KG1 (cell line): Measurements from ENCODE around the gene MAPT.

Experiments
- DNase-seq: peaks from one replicate; lab custom pipeline; 2025; lab: John Stamatoyannopoulos, UW

Gene MAPT

GRCh38 chr17:45894022-45894784, at the start of gene MAPT:
TSS of gene MAPT (plus strand) at chr17:45894554. CDS start at chr17:45962338, 67,784 bp downstream.
- DNase-seq = peak; percentile 68

DNA sequence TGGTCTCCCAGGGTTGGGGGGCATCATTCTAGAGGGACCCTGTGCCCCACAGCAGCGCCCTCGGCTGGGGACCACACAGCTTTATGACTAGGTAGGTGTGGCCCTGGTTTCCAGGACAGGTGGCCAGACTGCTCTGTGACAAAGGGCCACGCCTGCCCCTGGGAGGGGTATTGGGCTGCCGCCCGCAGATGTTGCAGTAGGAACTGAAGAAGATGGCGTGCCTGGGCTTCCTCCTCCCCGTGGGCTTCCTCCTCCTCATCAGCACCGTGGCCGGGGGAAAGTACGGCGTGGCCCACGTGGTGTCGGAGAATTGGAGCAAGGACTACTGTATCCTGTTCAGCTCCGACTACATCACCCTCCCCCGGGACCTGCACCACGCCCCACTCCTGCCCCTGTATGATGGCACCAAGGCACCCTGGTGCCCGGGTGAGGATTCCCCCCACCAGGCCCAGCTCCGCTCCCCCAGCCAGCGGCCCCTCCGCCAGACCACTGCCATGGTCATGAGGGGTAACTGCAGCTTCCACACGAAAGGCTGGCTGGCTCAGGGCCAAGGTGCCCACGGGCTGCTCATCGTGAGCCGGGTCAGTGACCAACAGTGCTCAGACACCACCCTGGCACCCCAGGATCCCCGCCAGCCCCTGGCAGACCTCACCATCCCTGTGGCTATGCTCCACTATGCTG, 49.5 kb upstream of the MAPT start, which contains the start of gene SPPL2C:
Gene SPPL2C, plus strand, starts transcription at position 187 of the 681 bp plus-strand sequence. Its CDS starts 26 bp downstream, at position 213.
- no peak for DNase-seq

DNA sequence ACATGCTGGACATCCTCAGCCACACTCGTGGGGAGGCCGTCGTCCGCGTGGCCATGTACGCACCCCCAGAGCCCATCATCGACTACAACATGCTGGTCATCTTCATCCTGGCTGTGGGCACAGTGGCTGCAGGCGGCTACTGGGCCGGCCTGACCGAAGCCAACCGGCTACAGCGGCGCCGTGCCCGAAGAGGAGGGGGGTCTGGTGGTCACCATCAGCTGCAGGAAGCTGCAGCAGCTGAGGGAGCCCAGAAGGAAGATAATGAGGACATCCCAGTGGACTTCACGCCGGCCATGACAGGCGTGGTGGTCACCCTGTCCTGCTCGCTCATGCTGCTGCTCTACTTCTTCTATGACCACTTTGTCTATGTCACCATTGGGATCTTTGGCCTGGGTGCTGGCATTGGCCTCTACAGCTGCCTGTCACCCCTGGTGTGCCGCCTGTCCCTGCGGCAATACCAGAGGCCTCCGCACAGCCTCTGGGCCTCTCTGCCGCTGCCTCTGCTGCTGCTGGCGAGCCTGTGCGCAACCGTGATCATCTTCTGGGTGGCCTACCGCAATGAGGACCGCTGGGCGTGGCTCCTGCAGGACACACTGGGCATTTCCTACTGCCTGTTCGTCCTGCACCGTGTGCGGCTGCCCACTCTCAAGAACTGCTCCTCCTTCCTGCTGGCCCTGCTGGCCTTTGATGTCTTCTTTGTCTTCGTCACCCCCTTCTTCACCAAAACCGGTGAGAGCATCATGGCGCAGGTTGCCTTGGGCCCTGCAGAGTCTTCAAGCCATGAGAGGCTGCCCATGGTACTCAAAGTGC, 48.8 kb upstream of the MAPT start:
- no peak for DNase-seq

GRCh38 chr17:45846223-45846622, 48.1 kb upstream of the MAPT start:
- no peak for DNase-seq

- DNase-seq = no peak
Observed at GRCh38 chr17:45846646-45847045, 47.7 kb upstream of the MAPT start.

DNA sequence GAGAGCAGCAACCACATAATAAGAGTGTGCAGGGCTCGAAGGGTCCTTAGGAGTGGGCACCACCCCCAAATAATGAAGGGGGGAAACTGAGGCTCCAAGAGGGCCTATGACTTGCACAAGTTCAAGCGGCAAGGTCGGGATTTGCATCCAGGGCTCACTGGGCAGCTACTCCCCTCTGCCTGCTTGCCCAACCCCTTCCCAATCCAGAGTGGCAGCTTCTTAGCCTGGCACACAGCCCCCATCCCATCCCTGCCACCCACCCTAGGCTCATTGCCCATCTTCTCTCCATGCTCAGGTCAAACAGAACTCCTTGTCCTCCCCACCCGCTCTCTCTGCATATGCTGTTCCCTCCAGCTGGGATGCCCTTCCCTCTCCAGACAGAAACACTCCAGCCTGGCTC, 47.3 kb upstream of the MAPT start:
- DNase-seq = no peak

DNA sequence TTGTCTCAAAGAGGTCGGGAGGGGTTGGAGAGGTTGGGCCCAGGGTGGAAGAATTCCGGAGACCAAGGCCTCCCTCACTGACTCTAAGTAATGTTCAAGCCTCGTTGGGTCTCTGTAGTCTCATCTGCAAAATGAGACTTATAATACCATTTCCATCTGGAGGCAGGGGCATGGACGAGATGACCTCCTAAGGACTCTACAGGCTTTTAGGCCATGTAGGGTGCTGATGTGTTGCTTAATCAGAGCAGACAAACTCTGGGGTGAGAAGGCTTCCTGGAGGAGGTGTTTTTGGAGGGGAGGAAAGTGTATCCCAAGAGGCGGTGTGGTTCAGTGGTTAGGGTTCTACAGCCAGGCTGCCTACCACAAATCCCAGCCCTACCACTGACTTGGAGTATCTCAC, 46.6 kb upstream of the MAPT start:
- DNase-seq = no peak

- DNase-seq = no peak
Observed at GRCh38 chr17:45848405-45848804, 45.9 kb upstream of the MAPT start.

GRCh38 chr17:45848868-45849535, 45.4 kb upstream of the MAPT start:
- no peak for DNase-seq

DNA sequence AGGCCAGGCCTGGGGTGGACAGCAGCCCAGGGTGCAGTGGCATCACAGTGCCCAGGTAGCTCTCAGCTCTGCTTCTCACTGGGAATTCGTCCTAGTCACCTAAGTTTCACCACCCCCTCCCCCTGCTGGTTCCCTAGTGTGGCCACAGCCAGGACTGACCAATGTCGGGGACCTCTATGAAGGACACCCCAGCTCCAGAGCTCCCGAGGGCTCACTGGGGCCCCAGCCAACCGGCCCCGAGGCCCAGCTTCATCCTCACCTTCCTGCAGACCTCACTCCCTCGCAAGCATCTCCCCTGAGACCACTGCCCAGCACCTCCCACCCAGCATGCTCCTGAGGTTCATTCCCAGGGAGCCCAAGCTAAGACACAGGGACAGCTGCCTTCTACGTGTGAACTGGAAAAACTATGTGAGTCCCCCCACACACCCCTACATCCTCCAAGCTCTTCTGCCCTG, 44.8 kb upstream of the MAPT start:
- no peak for DNase-seq

GRCh38 chr17:45850011-45850410, 44.3 kb upstream of the MAPT start:
- DNase-seq = no peak

DNA sequence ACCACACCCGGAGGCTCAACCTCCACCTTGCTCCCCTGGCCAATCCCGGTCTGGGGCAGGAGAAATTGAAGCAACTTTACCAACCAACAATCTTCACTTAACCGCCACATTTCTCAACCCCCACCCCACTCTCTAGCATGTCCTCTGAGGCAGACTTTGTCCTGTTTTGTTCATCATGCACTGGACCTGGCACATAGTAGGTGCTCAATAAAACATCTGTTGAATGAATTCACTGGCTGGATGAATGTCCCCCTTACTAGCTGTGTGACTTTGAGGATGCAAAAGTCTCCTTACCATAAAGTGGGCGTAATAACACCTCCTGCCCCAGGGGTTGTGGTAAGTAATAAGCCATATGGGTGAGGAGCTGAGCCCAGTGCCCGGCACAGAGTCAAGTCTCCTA, 43.9 kb upstream of the MAPT start:
- DNase-seq = no peak

- no peak for DNase-seq
Observed at GRCh38 chr17:45851022-45851421, 43.3 kb upstream of the MAPT start.

DNA sequence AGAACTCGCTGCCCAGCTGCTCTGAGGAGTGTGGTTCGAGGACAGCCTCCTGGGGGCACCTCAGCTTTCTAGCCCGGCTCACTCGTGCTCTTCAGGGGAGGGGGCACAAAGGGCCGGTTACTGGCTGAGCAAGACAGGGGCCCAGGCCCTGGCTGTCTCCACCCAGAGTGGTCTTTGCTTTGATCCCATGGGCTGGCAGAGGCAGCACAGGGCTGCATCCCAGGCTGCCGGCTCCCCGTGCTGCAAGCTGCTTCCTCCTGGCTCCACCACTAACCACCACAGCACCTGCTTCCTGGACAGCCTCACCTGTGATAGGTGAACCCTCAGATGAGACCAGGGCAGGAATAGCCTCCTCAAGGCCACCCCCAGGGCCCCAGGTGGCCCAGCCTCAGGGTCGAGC, 42.9 kb upstream of the MAPT start:
- DNase-seq = no peak

- DNase-seq = no peak
Observed at GRCh38 chr17:45851873-45852272, 42.5 kb upstream of the MAPT start.

- peak; percentile 34 for DNase-seq
Observed at GRCh38 chr17:45852535-45853297, 41.6 kb upstream of the MAPT start.

GRCh38 chr17:45854209-45854608, 40.1 kb upstream of the MAPT start:
- DNase-seq = no peak

- DNase-seq = no peak
Observed at GRCh38 chr17:45855691-45856336, 38.5 kb upstream of the MAPT start.

GRCh38 chr17:45857977-45858708, 36.2 kb upstream of the MAPT start:
- DNase-seq = no peak

DNA sequence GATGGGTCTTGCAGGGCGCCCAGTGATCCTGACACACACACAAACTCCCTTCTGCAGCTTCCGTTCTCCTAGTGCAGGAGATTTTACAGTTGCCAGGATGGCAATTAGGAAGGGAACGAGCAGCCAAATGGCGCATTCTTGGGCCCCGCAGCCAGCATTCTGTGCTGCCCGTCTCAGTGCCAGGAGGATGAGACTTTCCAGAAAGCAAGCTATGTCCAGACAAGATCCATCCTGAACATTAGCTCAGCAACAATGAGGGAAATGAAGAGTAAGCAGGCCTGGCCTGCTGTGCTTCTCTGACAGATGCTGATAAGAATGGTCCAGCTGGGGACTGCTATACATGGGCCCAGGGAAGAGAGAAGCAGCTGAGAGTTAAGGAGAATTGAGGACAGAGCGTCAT, 33.2 kb upstream of the MAPT start:
- DNase-seq = no peak
